SHP77 (cell line): ENCODE data around the gene TOMM20.

Experiments
- DNase-seq, 2 experiments: peaks; one replicate each; lab custom pipeline; 2025; lab: John Stamatoyannopoulos, UW

TOMM20 gene

GRCh38 chr1:235134171-235134570 lies 5.5 kb upstream of the TOMM20 start:
- no peak for DNase-seq

- no peak for DNase-seq
These were observed 4.4 kb upstream of the TOMM20 start for GRCh38 chr1:235133086-235133485.

- DNase-seq = no peak
These were observed 3.3 kb upstream of the TOMM20 start for GRCh38 chr1:235131961-235132360.

DNA sequence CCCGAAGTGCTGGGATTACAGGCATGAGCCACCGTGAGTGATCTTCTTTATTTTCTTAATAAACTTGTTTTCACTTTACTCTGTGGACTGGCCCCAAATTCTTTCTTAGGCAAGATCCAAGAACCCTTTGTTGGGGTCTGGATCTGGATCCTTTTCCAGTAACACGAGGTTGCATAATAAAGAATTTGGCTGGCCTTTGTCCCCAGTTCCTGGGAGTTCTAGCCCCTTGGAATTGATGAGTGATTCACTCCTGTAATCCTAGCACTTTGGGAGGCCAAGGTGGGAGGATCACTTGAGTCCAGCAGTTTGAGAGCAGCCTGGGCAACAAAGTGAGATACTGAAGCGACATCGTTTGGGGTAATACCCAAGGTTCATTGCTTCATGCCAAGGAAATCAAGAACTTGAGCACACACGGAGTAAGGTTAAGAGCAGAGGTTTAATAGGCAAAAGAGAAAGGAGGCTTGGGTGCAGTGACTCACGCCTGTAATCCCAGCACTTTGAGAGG lies 2.2 kb upstream of the TOMM20 start:
- DNase-seq = no peak

DNA sequence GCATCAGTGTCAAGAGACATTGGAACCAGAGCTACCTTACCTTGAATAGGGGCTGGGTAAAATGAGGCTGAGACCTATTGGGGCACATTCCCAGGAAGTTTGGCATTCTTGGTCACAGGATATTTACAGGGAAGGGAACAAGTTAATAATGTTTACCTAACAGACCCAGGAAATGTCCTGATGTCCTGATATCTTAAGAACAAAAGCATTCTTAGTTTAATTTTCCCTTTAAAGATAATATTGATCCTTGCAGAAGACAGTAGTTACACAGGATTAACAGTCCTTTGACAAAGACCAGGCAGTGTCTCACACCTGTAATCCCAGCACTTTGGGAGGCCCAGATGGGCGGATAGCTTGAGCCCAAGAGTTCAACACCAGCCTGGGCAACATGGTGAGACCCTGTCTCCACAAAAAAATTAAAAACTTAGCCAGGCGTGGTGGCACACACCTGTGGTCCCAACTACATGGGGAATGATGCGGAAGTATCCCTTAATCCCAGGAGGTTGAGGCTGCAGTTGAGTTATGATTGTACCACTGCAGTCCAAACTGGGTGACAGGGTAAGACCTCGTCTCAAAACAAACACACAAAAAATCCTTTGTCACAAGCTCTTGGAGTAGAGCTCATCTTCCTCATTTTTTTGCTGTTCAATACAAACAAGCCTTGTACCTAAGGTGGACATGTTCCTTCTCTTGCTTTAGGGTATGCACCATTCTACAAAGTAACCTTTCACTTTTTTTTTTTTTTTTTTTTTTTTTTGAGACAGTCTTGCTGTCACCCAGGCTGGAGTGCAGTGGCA lies 1.3 kb upstream of the TOMM20 start:
- DNase-seq = no peak

GRCh38 chr1:235127732-235128455 lies 743 bp downstream of the TOMM20 start:
- no peak for DNase-seq

DNA sequence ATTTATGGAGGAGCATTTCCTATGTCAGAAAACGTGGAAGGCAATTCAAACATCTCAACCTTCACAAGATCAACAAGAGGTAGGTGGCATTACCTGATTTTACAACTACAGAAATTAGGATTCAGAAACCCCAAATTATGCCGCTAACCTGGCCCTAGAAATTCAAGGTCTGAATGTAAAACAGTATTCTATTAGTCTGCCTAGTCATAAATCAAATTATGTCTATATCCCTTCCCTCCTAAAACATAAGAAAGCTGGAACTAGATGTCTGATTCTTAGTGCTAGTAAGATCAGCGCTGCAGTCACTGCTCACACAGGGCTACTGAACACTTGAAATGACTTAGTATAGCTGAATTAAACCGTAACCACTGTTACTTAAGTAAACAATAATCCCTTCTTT lies 1.4 kb downstream of the TOMM20 start:
- no peak for DNase-seq

DNA sequence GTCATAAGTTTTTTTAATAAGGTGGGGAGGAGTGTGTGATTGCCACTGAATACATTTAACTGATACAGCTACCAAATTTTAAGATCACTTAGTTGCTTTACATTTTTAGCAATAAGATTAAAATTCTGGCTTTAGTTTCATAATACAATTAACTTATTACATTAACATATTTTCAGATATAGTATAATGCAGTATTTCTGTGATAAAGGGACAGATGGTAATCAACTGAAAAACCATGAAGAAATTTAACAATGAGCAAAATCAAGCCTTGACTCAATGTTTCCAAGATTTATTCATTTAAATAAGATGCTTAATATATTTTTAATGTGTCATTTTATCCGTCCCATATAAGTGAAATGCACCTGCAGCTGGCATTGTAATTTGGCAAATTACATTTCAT lies 4.0 kb downstream of the TOMM20 start:
- no peak for DNase-seq

GRCh38 chr1:235124111-235124510 lies 4.5 kb downstream of the TOMM20 start:
- no peak for DNase-seq

GRCh38 chr1:235122348-235122747 lies 6.3 kb downstream of the TOMM20 start:
- no peak for DNase-seq

DNA sequence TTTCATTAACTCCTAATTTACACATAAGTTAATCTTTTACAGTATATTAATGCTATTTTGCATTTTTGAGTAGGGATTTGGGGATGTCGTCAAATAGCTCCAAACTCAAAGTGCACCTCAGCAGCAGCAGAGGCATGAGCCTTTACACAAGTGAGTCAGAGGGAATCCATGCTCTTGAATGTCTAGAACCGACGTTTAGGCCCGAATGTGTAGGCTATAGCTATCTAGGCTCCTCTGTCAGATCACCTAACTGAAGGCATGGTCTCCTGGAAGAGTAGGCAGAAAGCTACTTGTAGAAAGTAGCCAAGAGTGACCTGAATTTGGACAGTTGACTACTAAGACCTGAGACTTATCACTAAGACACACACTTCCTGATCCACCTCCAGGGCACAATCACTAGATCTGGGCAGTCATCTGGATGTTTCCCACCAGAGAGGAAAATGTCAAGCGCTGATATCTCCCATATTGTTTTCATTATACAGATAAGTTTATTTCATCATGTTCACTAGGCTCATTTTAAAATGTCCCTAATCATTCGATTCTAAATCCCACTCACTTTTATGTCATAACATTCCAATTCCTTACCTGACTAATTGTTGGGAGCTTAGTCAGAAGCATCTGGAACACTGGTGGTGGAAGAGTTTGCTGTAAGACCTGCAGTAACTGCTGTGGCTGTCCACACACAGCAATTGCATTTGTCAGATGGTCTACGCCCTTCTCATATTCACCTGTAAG lies 15.3 kb downstream of the TOMM20 start:
- DNase-seq = no peak

GRCh38 chr1:235112297-235113182 lies 16.1 kb downstream of the TOMM20 start:
- DNase-seq = no peak

DNA sequence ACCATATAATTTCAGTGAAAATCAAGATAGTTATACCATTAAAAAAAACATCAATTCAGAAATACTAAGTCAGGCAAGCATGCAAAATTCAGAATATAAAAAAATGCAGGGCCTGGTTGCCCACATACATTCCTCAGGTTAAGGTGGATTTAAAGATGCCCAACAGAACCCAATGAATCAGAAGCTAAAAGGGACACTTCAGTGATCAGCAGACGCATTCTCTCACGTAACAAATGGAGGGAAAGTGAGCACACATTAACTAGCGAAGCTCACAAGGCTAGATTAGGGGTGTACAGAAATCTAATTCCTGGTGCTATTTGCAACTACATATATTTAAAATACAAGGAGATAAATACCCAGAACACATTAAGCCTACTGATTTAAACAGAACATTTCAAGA lies 17.5 kb downstream of the TOMM20 start:
- no peak for DNase-seq

DNA sequence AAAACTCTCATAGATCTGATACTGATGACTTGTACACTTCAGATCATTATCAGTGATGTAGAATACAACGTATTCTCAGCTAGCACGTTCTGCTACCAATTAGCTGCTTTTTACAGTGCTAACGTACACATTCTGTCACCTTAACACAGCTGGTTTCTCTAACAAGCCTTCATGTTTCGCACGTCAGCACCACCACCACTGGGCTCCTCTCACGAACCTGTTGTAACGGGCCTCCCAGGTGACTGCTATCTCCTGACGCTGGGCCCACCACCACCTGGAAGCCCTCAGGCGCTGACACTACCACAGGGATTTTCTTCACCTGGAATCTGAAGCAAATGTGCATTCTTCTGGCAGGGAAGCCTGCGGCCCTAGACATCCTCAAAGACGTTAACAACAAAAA lies 19.8 kb downstream of the TOMM20 start:
- DNase-seq = no peak

DNA sequence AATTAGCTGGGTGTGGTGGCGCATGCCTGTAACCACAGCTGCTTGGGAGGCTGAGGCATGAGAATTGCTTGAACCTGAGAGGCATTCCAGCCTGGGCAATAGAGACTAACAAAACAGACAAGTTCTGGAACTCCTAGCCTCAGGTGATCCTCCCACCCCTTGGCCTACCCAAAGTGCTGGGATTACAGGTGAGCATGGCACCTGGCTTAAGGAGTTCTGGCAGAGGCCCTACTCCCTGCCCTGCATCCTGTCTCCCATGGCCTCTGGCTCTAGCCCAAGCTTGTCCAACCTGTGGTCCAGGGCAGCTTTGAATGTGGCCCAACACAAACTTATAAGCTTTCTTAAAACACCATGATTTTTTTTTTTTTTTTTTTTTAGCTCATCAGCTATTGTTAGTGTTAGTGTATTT lies 20.4 kb downstream of the TOMM20 start:
- no peak for DNase-seq

- no peak for DNase-seq
These were observed 21.1 kb downstream of the TOMM20 start for GRCh38 chr1:235107368-235108184.

- no peak for DNase-seq
These were observed 22.2 kb downstream of the TOMM20 start for GRCh38 chr1:235106457-235106856.

DNA sequence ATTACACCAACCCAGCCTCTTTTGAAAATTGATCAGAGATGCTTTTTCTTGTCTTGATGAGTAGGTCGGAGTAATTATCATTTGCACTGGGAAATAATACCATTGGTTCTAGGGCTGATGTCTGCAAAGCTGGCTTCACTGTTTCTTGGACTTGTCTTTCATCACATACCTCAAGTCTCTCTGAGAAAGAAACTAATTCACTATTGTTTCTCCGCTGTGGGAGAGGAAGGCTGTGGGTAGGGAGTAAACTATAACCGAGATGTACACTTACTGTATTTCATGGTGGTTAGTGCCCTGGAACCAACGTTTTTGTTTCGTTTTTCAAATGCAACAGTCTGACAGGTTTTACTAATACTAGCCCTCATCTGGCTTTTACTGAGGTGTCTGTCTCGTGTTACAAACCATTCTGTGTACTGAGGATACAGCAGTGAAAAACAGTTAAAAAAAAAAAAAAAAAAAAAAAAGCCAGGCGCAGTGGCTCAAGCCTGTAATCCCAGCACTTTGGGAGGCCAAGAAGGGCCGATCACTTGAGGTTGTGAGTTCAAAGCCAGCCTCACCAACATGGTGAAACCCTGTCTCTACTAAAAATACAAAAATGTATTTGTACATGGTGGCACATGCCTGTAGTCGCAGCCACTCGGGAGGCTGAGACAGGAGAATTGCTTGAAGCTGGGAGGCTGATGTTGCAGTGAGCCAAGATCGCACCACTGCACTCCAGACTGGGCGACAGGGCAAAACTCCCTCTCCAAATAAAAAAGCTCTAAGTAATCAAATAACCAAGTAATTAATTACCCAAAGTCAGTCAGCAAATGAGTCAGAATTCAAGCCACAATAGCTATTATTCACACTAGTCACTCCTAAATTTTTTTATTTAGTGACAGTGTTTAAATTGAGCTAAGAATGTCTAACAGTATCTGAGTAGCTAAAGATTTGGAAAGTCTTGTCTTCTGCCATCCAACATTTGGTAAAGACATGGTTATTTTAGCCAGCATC lies 23.3 kb downstream of the TOMM20 start:
- DNase-seq = no peak

DNA sequence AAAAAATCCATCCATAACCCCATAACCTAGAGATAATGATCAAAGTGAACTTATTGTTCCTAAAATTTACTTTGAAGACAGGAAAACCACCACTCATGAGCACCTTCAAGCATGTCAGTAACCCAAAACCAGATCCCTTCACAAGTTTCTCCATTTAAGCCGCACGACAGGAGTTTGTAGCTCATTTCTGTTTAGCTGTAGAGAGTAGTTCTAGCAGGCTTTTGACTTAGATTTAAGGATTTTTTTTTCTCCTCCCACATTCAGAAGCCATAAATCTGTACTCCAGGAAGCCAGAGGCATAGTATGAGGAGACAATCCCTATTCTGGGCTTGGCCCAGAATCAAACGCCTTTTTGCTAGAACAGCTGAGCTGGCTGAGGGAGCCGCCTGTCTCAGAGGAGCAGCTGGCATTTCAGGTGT lies 25.6 kb downstream of the TOMM20 start:
- peak in 1 of 2 experiments; percentile 9 for DNase-seq

DNA sequence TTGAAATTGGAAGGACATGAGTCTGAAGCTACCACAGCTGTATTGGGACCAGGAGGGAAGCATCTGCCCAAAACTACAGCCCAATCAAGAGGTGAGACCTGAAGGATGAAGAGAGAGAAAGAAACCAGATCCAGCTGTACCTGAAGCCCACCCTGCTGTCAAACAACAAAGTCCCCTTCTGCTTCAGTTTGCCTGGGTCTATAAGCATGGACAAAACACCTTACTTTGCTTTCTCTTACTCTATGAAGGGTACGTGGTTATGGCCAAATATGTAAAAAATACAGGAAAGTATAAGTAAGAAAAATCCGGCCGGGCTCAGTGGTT lies 26.4 kb downstream of the TOMM20 start:
- no peak for DNase-seq
